HCT116 (cell line): ENCODE results near the gene MON2. TPM values are rescaled to one million over a fixed set of nuclear protein-coding genes. Genes with fewer than 3 reads are reported as not detected.
A peak's percentile ranks its signal among the peaks of the same experiment; 100 is the strongest.

ENCODE experiments used
- ATAC-seq: fragments of 200-7000 bp; cut with Tn5 transposase; 2 replicates; pipeline ENCODE4 v1.9.1; 2020; ENCODE audit warnings: mild to moderate bottlenecking, moderate library complexity
- BruUV-seq: library from RNA; stranded (reverse); fragments of 400-500 nt; replicated peaks from 2 replicates; lab custom pipeline; 2021; lab: Mats Ljungman, UMichigan
- CTCF ChIA-PET: fragments of 300-600 bp; sonication (Branson Sonifier 250); formaldehyde crosslinking; loops from one replicate; lab custom pipeline; 2021; ENCODE audit warnings: antibody characterized with exemption; lab: Charles Lee
- POLR2A ChIA-PET: fragments of 300-600, 350-600 bp; sonication (Branson Sonifier 250); formaldehyde crosslinking; loops from one replicate; lab custom pipeline; 2021; ENCODE audit warnings: antibody characterized with exemption; lab: Charles Lee
- RAD21 ChIA-PET, 2 experiments: fragments of 300-600 bp; sonication (Branson Sonifier 250); formaldehyde crosslinking; loops; one replicate each; lab custom pipeline; 2023; ENCODE audit warnings: low total read pairs in 2 of 2; ENCODE audit not compliant: uncharacterized antibody in 2 of 2, unreplicated experiment in 2 of 2, low non-redundant PET in 1 of 2; lab: Charles Lee
- DNase-seq: peaks from one replicate; pipeline ENCODE4 v3.0.0-alpha.2; 2010; ENCODE audit warnings: low read depth, low spot score
- H2AFZ ChIP-seq: fragments of 200-600 bp; shearing (Covaris generic), sonication (generic); 2 replicates; pipeline ENCODE4 v1.6.1; 2017; ENCODE audit warnings: low read depth, mixed run types, mixed read lengths, antibody characterized with exemption, low read length; ENCODE audit not compliant: poor library complexity, severe bottlenecking
- H3K27ac ChIP-seq: 2 replicates; pipeline ENCODE4 v1.5.1; 2012; ENCODE audit warnings: low read depth, low read length
- H3K27me3 ChIP-seq: fragments of 200-600 bp; sonication (generic); 2 replicates; pipeline ENCODE4 v1.6.1; 2016; ENCODE audit warnings: mixed run types, low read length, mixed read lengths; ENCODE audit not compliant: insufficient read depth
- H3K36me3 ChIP-seq, 2 experiments: fragments of 200-500 bp in 1 of 2; fragments of 200-600 bp in 1 of 2; sonication (Bioruptor generic) in 1 of 2; sonication (generic) in 1 of 2; 2 replicates each; pipeline versions ENCODE4 v1.5.1 to v1.6.1; 2014 to 2016; ENCODE audit warnings: low read length in 2 of 2, inconsistent platforms in 1 of 2, mixed read lengths in 1 of 2, mixed run types in 1 of 2; ENCODE audit not compliant: insufficient read depth in 2 of 2, control insufficient read depth in 1 of 2
- H3K4me1 ChIP-seq, 2 experiments: fragments of 200-600 bp in 1 of 2; sonication (generic) in 1 of 2; 2 replicates each; pipeline versions ENCODE4 v1.5.1 to v1.6.1; 2012 to 2017; ENCODE audit warnings: low read length in 2 of 2, inconsistent platforms in 1 of 2, mild to moderate bottlenecking in 1 of 2, mixed read lengths in 1 of 2, mixed run types in 1 of 2, moderate library complexity in 1 of 2; ENCODE audit not compliant: insufficient read depth in 2 of 2, control insufficient read depth in 1 of 2
- H3K4me2 ChIP-seq: fragments of 200-600 bp; sonication (generic); 2 replicates; pipeline ENCODE4 v1.6.1; 2017; ENCODE audit warnings: mixed run types, low read length, mixed read lengths
- H3K4me3 ChIP-seq, 2 experiments: fragments of 200-600 bp in 1 of 2; sonication (generic) in 1 of 2; replicated peaks in 1 of 2; 2 replicates each; pipeline ENCODE4 v1.5.1; 2011 to 2016; ENCODE audit warnings: low read length in 2 of 2, control low read depth in 1 of 2, low read depth in 1 of 2, mild to moderate bottlenecking in 1 of 2, mixed read lengths in 1 of 2, mixed run types in 1 of 2
- H3K79me2 ChIP-seq: fragments of 200-600 bp; sonication (generic); 2 replicates; pipeline ENCODE4 v1.6.1; 2017; ENCODE audit warnings: mild to moderate bottlenecking, mixed run types, low read length, moderate library complexity, mixed read lengths; ENCODE audit not compliant: insufficient read depth
- H3K9ac ChIP-seq: fragments of 200-600 bp; sonication (generic); 2 replicates; pipeline ENCODE4 v1.6.1; 2016; ENCODE audit warnings: low read length, mixed read lengths
- H3K9me2 ChIP-seq: fragments of 200-600 bp; sonication (generic), shearing (Covaris generic); 2 replicates; pipeline ENCODE4 v1.6.1; 2017; ENCODE audit warnings: mixed run types, mild to moderate bottlenecking, moderate library complexity; ENCODE audit not compliant: insufficient read depth
- H3K9me3 ChIP-seq, 2 experiments: fragments of 200-500 bp in 1 of 2; fragments of 200-600 bp in 1 of 2; sonication (Bioruptor generic) in 1 of 2; sonication (generic) in 1 of 2; 2 replicates each; pipeline ENCODE4 v1.6.1; 2014 to 2017; ENCODE audit warnings: low read length in 2 of 2, mixed read lengths in 2 of 2, inconsistent platforms in 1 of 2, low read depth in 1 of 2, mild to moderate bottlenecking in 1 of 2, mixed run types in 1 of 2, moderate library complexity in 1 of 2; ENCODE audit not compliant: control insufficient read depth in 1 of 2, insufficient read depth in 1 of 2
- H4K20me1 ChIP-seq: fragments of 200-600 bp; sonication (generic), shearing (Covaris generic); 2 replicates; pipeline ENCODE4 v1.6.1; 2017; ENCODE audit warnings: mixed run types, mild to moderate bottlenecking, moderate library complexity; ENCODE audit not compliant: insufficient read depth
- CEBPB ChIP-seq: IDR thresholded peaks from 2 replicates; pipeline ENCODE4 v1.6.1; 2012; ENCODE audit warnings: low read depth
- EGR1 ChIP-seq: IDR thresholded peaks from 2 replicates; pipeline ENCODE4 v1.6.1; 2012; ENCODE audit warnings: low read depth
- JUND ChIP-seq: IDR thresholded peaks from 2 replicates; pipeline ENCODE4 v1.6.1; 2012
- RAD21 ChIP-seq: IDR thresholded peaks from 2 replicates; pipeline ENCODE4 v1.6.1; 2012; ENCODE audit warnings: low read depth, mild to moderate bottlenecking
- TCF7L2 ChIP-seq: IDR thresholded peaks from 2 replicates; pipeline ENCODE4 v1.7.0; 2011; ENCODE audit warnings: borderline replicate concordance, inconsistent platforms; ENCODE audit not compliant: insufficient read depth, insufficient read length; ENCODE audit errors: extremely low read depth
- intact Hi-C: fragments of 100-400 bp; cut with micrococcal nuclease; formaldehyde crosslinking; loops from 2 replicates; pipeline ENCODE4 v1.10.0; 2022
- total RNA-seq: library from RNA; stranded (reverse); gene quantifications from one replicate; pipeline ENCODE4 v1.2.1, GENCODE V29; 2021; ENCODE audit not compliant: unreplicated experiment
- TF ChIP-seq, protein P1 (sequence below), 3 experiments: fragments of 200-600 bp in 1 of 3; sonication (generic) in 1 of 3; IDR thresholded peaks in 2 of 3; conservative IDR thresholded peaks in 1 of 3; 2 replicates each; pipeline ENCODE4 v1.5.1; 2012 to 2017; ENCODE audit warnings: low read depth in 2 of 3, low read length in 2 of 3, antibody characterized with exemption in 1 of 3, borderline replicate concordance in 1 of 3, control low read depth in 1 of 3, mild to moderate bottlenecking in 1 of 3, mixed read lengths in 1 of 3, mixed run types in 1 of 3, moderate library complexity in 1 of 3; ENCODE audit not compliant: insufficient read depth in 1 of 3

MON2 gene
- total RNA-seq, 1 experiment from 2014 or later: 30.7 TPM

DNA sequence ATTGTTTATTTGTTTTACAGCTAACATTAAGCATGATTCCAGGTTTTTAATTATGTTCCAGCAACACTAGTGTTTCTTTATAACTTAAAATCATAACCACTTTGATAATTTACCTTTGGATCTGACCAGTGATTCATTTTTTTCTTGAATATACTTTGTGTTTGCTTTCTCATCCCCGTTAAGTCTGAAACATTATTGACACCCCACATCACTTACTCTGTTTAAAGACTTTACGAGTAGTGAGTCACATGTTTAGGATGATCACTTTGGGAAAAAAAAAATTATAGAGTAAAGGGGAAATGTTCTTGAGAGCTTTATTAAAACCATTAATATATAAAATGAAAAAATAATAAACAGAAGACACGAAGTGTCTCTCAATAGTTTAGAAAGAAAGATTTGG lies 132.2 kb downstream of the MON2 start (continued):
- TF ChIP-seq JUND: no peak
- TF ChIP-seq EGR1: no peak
- TF ChIP-seq TCF7L2: no peak
- TF ChIP-seq CEBPB: no peak

DNA sequence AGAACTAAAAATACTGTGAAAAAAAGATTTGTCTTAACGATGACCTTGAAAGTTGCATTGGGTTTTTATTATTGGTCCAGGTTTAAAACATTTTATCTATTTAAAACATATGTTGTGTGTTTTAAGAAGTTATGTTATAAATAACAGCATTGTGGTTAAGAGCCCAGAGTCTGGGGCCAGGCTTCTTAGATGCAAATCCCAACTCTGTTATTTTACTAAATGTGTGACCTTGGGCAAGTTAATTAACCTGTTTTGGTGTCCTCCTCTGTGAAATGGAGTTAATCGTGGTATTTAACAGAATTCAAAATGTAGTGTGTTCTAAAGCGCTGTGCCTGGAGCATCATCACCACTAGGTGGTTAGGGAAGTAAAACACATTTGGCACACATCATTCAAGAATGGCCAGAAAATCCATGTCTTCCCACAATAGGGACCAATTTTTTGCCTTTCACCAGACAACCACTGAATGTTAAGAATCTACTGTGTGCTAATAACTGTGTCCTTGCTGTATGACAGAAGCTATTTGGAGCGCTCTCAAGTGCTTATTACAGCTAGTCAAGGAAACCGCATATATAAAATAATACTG lies 133.3 kb downstream of the MON2 start:
- no TSS peak for BruUV-seq
- Histone ChIP-seq H3K9ac (no peak overlapping the region), H2AFZ (no peak overlapping the region), H3K36me3 (no peaks in the 10 kb centered on the region), H3K9me2 (no peaks in the 10 kb centered on the region), H3K9me3 (no peaks in the 10 kb centered on the region), H3K4me3 (no peak overlapping the region), H3K79me2 (peaks cover 19% of the 10 kb centered on the region), H4K20me1 (no peaks in the 10 kb centered on the region), H3K27me3 (no peaks in the 10 kb centered on the region), H3K27ac (no peak overlapping the region), H3K4me2 (no peak overlapping the region), H3K4me1 (peaks cover 11 to 31% of the 10 kb centered on the region in 2 experiments)
- intact Hi-C loops: loop anchor here (10.0 kb wide), 1 partner anchor 335 kb away; the partner anchor contains the start of gene USP15
- ChIA-PET CTCF (interaction anchor here (0.6 kb wide), 1 partner anchor 186 kb away, joined by 3 read pairs; no protein-coding TSS in a partner anchor), RAD21 (no interaction called here), POLR2A (no interaction called here)
- DNase-seq: no peak
- TF ChIP-seq, protein P1, sequence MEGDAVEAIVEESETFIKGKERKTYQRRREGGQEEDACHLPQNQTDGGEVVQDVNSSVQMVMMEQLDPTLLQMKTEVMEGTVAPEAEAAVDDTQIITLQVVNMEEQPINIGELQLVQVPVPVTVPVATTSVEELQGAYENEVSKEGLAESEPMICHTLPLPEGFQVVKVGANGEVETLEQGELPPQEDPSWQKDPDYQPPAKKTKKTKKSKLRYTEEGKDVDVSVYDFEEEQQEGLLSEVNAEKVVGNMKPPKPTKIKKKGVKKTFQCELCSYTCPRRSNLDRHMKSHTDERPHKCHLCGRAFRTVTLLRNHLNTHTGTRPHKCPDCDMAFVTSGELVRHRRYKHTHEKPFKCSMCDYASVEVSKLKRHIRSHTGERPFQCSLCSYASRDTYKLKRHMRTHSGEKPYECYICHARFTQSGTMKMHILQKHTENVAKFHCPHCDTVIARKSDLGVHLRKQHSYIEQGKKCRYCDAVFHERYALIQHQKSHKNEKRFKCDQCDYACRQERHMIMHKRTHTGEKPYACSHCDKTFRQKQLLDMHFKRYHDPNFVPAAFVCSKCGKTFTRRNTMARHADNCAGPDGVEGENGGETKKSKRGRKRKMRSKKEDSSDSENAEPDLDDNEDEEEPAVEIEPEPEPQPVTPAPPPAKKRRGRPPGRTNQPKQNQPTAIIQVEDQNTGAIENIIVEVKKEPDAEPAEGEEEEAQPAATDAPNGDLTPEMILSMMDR (IDR thresholded peaks at IDR 0.05 in 2 of 3, conservative IDR thresholded peaks at IDR 0.05 in 1 of 3; ENCODE audit: borderline replicate concordance in 1 of 3, insufficient read depth in 1 of 3, low read depth in 2 of 3, low read length in 2 of 3): peak; percentile 4 to 56 (median 46); a peak in 4 of 6 replicates
- no peak for TF ChIP-seq RAD21
- ATAC-seq: no peak
